HG03565 (cell line): Measurements from ENCODE around the gene NEUROD6.
A peak's percentile ranks its signal among the peaks of the same experiment; 100 is the strongest.

Experiments
- ATAC-seq: cut with Tn5 transposase; IDR thresholded peaks from one replicate; pipeline ENCODE4 v1.9.1; 2021; ENCODE audit warnings: mild to moderate bottlenecking, moderate library complexity; ENCODE audit not compliant: unreplicated experiment

NEUROD6 gene

DNA sequence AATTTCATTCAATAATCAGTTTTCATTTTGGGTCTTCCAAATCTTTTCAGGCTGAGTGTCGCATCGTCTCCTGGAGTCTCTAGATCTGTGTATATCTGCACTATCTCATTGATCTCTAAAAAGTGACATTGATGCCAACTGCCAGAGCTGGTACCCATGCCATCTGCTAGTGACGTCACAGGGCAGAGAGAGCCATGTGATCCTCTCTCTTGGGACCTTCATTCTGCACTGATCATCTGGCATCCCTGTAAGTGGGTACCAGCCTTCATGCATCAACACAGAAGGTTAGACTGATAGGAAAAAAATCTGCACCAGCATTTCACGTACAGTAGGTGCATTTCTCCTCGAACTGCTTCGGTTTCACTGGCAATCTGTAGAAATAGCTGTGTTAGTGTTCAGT, at the start of gene NEUROD6:
NEUROD6 (minus strand) TSS at position 124 of the 400 bp plus-strand sequence. CDS start 1,458 bp downstream, outside the sequence.
- ATAC-seq, result no peak

- ATAC-seq, result no peak
Observed at GRCh38 chr7:31384466-31384865, 43.9 kb upstream of the NEUROD6 start.

- no peak for ATAC-seq
Observed at GRCh38 chr7:31382722-31383121, 42.2 kb upstream of the NEUROD6 start.

- peak; percentile 86 for ATAC-seq
Observed at GRCh38 chr7:31373337-31374289, 33.1 kb upstream of the NEUROD6 start.

DNA sequence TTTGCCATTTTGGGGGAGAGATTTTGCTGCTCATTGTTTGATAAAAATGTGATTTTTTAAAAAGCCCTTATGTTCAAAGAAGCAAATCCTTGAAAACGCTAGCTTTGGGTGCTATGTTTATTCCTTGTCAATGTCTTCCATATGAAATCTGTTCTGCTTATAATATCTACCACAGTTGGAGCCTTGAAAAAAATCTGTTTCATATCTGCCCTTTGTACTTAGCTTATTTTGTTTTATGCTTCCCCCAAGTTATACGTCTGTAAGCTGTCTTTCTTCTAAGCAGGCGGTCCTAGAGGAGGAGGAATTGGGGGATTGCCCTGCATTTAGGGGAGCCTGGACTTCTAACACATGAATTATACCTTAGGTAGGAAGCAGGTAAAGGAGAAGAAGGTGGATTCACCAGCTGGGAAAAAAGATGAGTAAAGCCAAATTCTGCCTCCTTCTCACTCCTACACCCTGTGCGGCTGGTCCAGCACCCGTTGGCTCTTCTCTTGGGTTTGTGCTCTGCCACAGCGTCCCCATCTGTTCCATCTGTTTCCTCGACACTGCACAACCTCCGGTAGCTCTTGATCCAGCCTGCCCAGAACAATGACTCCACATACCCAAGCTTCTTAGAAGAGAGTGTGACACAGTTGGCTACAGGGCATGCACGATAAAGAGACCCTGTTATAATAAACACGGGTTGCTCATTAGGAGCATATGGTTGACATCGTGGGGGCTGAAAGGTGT, 31.9 kb upstream of the NEUROD6 start:
- ATAC-seq, result no peak

- ATAC-seq, result no peak
Observed at GRCh38 chr7:31371621-31372020, 31.1 kb upstream of the NEUROD6 start.

GRCh38 chr7:31370609-31371008, 30.1 kb upstream of the NEUROD6 start:
- no peak for ATAC-seq

DNA sequence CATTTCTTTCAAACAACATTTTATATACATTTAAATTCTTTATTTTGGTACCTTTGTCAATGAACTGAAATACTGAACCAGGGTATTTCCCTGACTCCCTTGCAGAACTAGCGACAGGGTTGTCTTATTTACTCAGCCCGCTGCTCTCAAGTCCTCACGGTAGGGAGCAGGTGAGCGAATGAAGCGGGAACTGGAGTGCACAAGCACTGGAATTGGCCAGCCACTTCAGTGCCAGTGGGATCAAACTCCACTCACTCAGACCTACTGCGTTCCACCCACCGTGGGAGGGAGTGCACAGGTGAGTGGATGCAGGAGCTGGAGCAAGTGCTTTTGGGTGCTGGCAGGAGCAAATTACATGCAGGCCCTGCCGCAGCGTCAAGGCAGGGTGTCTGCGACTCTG, 28.1 kb upstream of the NEUROD6 start:
- no peak for ATAC-seq

DNA sequence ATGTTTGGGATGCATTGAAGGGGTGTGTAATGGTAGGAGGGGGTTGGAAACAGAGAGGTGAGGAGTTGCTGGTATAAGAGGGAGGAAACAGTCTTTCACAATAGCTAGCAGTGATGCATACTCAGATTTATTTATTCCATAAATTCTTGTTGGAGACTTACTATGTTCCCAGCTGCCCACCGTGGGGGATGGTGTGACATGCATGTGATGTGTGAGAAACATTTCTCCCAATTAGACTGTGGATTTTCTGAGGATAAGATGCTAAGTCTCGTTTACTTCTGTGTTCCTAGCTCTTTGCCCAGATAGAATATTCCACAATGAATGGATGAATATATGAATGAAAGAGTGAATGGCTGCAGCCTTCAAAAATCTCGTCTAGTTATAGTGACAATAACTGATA, 23.0 kb upstream of the NEUROD6 start:
- ATAC-seq, result no peak

DNA sequence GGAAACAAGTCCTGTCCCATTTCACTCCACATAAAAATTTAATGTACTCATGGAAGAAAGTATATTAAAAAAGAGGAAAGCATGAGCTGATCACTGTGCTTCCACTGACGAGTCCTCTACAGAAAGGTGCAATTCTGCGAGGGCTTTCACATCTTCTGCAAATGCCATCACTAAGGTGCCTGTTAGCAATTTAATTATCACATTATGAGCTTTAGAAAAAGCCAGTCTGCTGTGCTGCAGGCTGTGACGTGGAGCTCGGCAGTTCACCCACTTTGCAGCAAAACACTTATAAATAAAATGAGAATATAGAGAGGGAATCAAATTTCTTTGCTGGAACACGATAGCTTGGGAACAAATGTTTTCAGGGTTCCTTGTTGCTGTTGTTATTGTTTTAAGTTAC, 22.5 kb upstream of the NEUROD6 start:
- no peak for ATAC-seq

DNA sequence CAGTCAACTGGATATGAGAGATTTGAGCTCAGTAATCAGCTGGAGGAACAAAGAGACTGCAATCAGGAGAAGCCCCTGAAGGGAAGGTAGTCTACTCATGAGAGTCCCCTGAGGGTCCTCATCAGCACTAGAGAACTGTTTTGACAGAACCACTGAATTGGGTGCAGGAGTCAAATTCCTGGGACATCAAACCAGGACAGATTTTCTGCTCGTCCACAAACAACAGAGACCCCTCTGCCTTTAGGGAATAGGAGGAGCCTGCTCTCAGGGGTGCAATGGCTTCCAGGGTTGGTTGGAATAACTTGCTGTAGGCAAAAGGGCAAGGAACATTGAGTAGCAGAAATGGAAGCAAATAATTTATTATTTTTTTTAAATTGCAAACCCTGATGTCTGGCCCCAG, 21.9 kb upstream of the NEUROD6 start:
- ATAC-seq, result no peak

GRCh38 chr7:31358467-31358866, 17.9 kb upstream of the NEUROD6 start:
- no peak for ATAC-seq

- no peak for ATAC-seq
Observed at GRCh38 chr7:31345421-31345820, 4.9 kb upstream of the NEUROD6 start.

DNA sequence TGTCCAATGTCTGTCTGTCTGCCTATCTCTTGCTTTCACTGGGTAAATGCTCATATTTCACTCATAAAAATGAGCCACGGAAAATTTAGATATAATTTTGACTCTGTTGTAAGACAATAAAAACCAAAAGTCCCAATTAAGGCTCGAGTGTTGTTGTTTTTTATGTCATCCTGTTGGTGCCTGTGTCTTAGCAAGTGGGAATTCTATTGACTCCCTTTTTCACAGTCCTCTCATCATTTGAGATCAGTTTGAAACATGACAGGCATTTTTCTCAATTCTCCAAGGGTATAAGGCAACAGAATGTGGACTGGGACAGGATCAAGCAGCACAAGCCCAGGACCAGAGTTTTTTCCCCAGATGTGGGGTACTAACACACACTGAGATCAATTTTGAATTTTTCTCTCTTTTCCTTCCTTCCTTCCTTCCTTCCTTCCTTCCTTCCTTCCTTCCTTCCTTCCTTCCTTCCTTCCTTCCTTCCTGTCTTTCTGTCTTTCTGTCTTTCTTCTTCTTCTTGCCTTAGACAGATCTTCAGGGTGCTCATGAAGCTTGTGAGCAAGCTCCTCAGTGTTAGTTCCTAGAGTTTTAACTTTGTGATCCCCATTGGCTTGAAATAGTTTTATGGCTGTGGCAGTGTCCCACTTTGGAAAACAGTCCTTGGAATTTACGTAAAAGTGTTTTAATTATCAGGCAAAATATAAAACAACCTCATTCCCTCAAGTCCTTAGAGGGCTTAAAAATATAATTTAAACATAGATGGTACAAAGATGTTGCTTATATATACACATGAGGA, 3.2 kb upstream of the NEUROD6 start:
- ATAC-seq, result no peak

DNA sequence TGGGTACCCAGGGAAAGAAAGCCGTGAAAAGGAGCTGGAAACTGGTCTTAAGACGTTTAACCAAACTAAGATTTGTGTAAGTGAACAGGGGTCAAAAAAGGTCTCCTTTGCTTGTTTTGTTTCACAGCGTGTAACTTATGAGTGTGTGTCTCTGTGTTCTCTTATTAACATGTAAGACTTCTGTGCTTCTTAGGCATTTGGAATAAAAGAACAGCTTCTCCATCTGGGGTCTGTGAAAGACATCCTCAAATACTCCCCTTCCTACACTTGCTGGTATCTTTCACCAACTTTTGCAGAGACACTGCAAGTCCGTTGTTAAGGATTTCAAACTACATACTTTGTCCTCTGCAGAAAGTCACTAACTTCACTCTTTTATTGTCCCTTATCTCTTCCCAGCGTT, 615 bp upstream of the NEUROD6 start:
- no peak for ATAC-seq

- no peak for ATAC-seq
Observed at GRCh38 chr7:31340051-31340450, 475 bp downstream of the NEUROD6 start.

DNA sequence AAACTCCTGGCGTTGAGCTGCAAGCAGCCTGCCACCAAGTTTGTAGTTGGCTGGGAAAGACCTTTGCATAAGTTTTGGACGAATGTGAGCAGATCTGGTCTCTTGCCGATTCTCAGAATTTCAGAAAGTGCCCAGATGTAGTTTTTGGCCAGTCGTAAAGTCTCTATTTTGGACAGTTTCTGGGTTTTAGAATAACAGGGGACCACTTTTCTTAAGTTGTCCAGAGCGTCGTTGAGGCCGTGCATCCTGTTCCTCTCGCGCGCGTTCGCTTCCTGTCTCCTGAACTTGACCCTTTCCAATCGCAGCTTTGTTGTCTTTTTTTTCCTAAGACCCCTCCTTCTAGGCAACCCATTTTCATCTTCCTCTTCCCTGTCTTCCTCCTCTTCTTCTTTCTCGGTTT, 1.8 kb downstream of the NEUROD6 start:
- ATAC-seq, result no peak

GRCh38 chr7:31337002-31337565, 3.4 kb downstream of the NEUROD6 start:
- ATAC-seq, result no peak

- ATAC-seq, result no peak
Observed at GRCh38 chr7:31336202-31337001, 4.1 kb downstream of the NEUROD6 start.

DNA sequence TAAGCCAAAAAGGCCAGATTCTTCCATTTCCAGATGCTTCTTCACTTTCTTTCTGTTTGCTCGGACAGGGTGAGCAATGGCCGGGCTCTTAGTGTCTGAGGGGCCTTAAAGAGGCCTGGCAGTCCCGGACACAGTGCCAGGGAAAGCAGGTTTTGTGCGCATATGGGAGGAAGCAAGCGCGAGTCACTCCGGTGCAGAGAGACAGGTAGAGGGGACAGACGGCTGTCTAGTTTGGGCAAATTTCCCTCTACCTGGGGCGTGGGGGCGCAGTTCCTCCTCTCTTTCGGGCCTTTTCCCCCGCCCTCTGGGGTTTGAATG, 4.7 kb downstream of the NEUROD6 start:
- no peak for ATAC-seq
